ENCODE results near the gene MBNL1.
"Not testable (repeated sequence)": the region's sequence is repeated elsewhere in the genome, so short reads cannot be mapped to it uniquely, and the experiment has no call there.

MBNL1 gene

GRCh38 chr3:152355744-152356665, 87.3 kb downstream of the MBNL1 start:
- no peak for DNase-seq

- DNase-seq: no peak
These were observed 88.1 kb downstream of the MBNL1 start for GRCh38 chr3:152356870-152357276.

- no peak for DNase-seq
These were observed 88.9 kb downstream of the MBNL1 start for GRCh38 chr3:152357587-152357986.

GRCh38 chr3:152359385-152360248, 90.9 kb downstream of the MBNL1 start:
- no peak for DNase-seq

- no peak for DNase-seq
These were observed 91.6 kb downstream of the MBNL1 start for GRCh38 chr3:152360302-152360701.

GRCh38 chr3:152360966-152361365, 92.2 kb downstream of the MBNL1 start:
- no peak for DNase-seq

GRCh38 chr3:152362086-152362485, 93.4 kb downstream of the MBNL1 start:
- DNase-seq: no peak

- no peak for DNase-seq
These were observed 95.5 kb downstream of the MBNL1 start for GRCh38 chr3:152364237-152364636.

- DNase-seq: no peak
These were observed 96.4 kb downstream of the MBNL1 start for GRCh38 chr3:152365126-152365525.

- DNase-seq: no peak
These were observed 97.3 kb downstream of the MBNL1 start for GRCh38 chr3:152365766-152366593.

- DNase-seq: not testable (repeated sequence)
These were observed 98.5 kb downstream of the MBNL1 start for GRCh38 chr3:152367192-152367591.

- not testable (repeated sequence) for DNase-seq
These were observed 103.9 kb downstream of the MBNL1 start for GRCh38 chr3:152372633-152373032.

- no peak for DNase-seq
These were observed 104.7 kb downstream of the MBNL1 start for GRCh38 chr3:152373379-152373778.

- no peak for DNase-seq
These were observed 105.7 kb downstream of the MBNL1 start for GRCh38 chr3:152374262-152374990.

- DNase-seq: no peak
These were observed 106.8 kb downstream of the MBNL1 start for GRCh38 chr3:152375546-152375945.

- DNase-seq: no peak
These were observed 107.8 kb downstream of the MBNL1 start for GRCh38 chr3:152376351-152377183.

- no peak for DNase-seq
These were observed 108.4 kb downstream of the MBNL1 start for GRCh38 chr3:152377184-152377570.

- no peak for DNase-seq
These were observed 110.8 kb downstream of the MBNL1 start for GRCh38 chr3:152379415-152380042.

GRCh38 chr3:152380043-152380442, 111.3 kb downstream of the MBNL1 start:
- no peak for DNase-seq

GRCh38 chr3:152381881-152382295, 113.2 kb downstream of the MBNL1 start:
- DNase-seq: no peak
